ENCODE data around the gene PHLDB2. TPM values are rescaled to one million over a fixed set of nuclear protein-coding genes. Genes with fewer than 3 reads are reported as not detected.

Gene PHLDB2
- total RNA-seq, 1 experiment from 2014 or later = 60.5 TPM

- no peaks in the 10 kb centered on the region for H3K9me3 ChIP-seq
- no peak overlapping the region for H3K4me3 ChIP-seq (ENCODE audit: low read depth, low read length)
- 0 out of 2 replicates have a peak, but pooled peaks cover 4% of the 10 kb centered on the region for H3K4me1 ChIP-seq
- H3K27ac Mint-ChIP-seq (ENCODE audit: unreplicated experiment) = no peak overlapping the region
- ChIA-PET CTCF (no interaction called here), POLR2A (no interaction called here)
- intact Hi-C loops (cut with micrococcal nuclease; ENCODE audit: unreplicated experiment) = no loop called here
- peaks cover 26% of the 10 kb centered on the region for H3K4me1 Mint-ChIP-seq (ENCODE audit: low read depth, unreplicated experiment)
- no TSS peak for BruUV-seq (replicated peaks)
- TF ChIP-seq, protein P1, sequence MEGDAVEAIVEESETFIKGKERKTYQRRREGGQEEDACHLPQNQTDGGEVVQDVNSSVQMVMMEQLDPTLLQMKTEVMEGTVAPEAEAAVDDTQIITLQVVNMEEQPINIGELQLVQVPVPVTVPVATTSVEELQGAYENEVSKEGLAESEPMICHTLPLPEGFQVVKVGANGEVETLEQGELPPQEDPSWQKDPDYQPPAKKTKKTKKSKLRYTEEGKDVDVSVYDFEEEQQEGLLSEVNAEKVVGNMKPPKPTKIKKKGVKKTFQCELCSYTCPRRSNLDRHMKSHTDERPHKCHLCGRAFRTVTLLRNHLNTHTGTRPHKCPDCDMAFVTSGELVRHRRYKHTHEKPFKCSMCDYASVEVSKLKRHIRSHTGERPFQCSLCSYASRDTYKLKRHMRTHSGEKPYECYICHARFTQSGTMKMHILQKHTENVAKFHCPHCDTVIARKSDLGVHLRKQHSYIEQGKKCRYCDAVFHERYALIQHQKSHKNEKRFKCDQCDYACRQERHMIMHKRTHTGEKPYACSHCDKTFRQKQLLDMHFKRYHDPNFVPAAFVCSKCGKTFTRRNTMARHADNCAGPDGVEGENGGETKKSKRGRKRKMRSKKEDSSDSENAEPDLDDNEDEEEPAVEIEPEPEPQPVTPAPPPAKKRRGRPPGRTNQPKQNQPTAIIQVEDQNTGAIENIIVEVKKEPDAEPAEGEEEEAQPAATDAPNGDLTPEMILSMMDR (IDR thresholded peaks at IDR 0.05; ENCODE audit: insufficient read depth in 1 of 2, low read depth in 1 of 2, low read length in 1 of 2, severe bottlenecking in 1 of 2, unreplicated experiment in 1 of 2) = no peak
- no peak overlapping the region for H3K4me3 Mint-ChIP-seq (ENCODE audit: unreplicated experiment)
- no peak for DNase-seq
- peaks cover 15% of the 10 kb centered on the region for H3K36me3 Mint-ChIP-seq (ENCODE audit: insufficient read depth, unreplicated experiment)
- H3K27me3 Mint-ChIP-seq (ENCODE audit: insufficient read depth, unreplicated experiment) = no peaks in the 10 kb centered on the region
- no peaks in the 10 kb centered on the region for H3K27me3 ChIP-seq (replicated peaks; ENCODE audit: control insufficient read depth, insufficient read depth, low read length)
- H3K36me3 ChIP-seq (ENCODE audit: control insufficient read depth, insufficient read depth, low read length) = no peaks in the 10 kb centered on the region; the same call in 1 of the 2 replicates
- H3K9me3 Mint-ChIP-seq (ENCODE audit: unreplicated experiment) = no peaks in the 10 kb centered on the region
These were observed 10.3 kb upstream of the PHLDB2 start for GRCh38 chr3:111848778-111849177.

DNA sequence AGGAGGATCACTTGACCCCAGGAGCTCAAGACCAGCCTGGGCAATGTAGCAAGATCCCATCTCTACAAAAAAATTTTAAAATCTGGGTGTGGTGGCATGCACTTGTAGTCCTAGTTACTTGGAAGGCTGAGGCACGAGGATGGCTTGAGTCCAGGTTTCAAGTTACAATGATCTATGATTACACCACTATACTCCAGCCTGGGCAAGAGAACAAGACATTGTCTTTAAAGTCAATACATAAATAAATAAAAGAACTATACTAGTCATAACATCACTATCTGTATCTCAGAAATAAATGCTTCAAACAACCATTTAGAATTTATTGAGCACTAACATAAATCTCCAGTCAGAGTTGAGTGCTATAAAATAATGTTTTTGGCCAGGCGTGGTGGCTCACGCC is 8.5 kb upstream of the PHLDB2 start:
- Mint-ChIP-seq H3K4me3 (ENCODE audit: unreplicated experiment) (no peak overlapping the region), H3K4me1 (ENCODE audit: low read depth, unreplicated experiment) (peaks cover 29% of the 10 kb centered on the region), H3K9me3 (ENCODE audit: unreplicated experiment) (no peaks in the 10 kb centered on the region), H3K36me3 (ENCODE audit: insufficient read depth, unreplicated experiment) (peaks cover 25% of the 10 kb centered on the region), H3K27ac (ENCODE audit: unreplicated experiment) (no peak overlapping the region), H3K27me3 (ENCODE audit: insufficient read depth, unreplicated experiment) (no peaks in the 10 kb centered on the region)
- no peaks in the 10 kb centered on the region for H3K9me3 ChIP-seq
- no peaks in the 10 kb centered on the region for H3K27me3 ChIP-seq (replicated peaks; ENCODE audit: control insufficient read depth, insufficient read depth, low read length)
- BruUV-seq (replicated peaks) = no TSS peak
- CTCF ChIA-PET = interaction anchor here (0.7 kb wide), 1 partner anchor 11 kb away, joined by 9 read pairs; no protein-coding TSS in a partner anchor
- intact Hi-C loops (cut with micrococcal nuclease; ENCODE audit: unreplicated experiment) = no loop called here
- no peak overlapping the region for H3K4me3 ChIP-seq (ENCODE audit: low read depth, low read length)
- no peaks in the 10 kb centered on the region; the same call in 1 of the 2 replicates for H3K36me3 ChIP-seq (ENCODE audit: control insufficient read depth, insufficient read depth, low read length)
- TF ChIP-seq, protein P1 (IDR thresholded peaks at IDR 0.05; ENCODE audit: insufficient read depth in 1 of 2, low read depth in 1 of 2, low read length in 1 of 2, severe bottlenecking in 1 of 2, unreplicated experiment in 1 of 2) = no peak
- POLR2A ChIA-PET = no interaction called here
- H3K4me1 ChIP-seq = 0 out of 2 replicates have a peak, but pooled peaks cover 4% of the 10 kb centered on the region
- no peak for DNase-seq

DNA sequence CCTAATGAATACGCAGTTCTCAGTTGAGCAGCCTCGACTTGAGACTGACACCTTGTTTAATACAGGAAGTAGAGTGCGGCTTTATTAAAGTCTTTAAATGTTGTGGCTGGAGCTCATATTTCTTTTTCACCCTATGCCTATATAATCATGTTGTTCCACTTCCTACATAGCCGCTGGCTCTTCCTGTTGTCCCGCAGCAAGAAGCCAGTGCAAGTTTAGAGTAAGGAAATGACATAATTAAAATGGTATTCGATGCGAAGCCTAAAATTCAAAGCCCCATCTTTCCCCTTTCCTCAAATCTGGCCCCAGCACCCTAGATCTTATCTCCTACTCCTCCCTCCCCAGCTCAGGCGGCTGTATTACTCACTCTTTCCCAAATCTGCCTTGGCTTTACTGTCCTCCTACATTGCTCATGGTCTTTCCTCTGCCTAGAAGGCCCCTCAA is 7.5 kb upstream of the PHLDB2 start:
- no peak for DNase-seq
- Histone ChIP-seq H3K4me3 (ENCODE audit: low read depth, low read length) (no peak overlapping the region), H3K27me3 (replicated peaks; ENCODE audit: control insufficient read depth, insufficient read depth, low read length) (no peaks in the 10 kb centered on the region), H3K4me1 (0 out of 2 replicates have a peak, but pooled peaks cover 4% of the 10 kb centered on the region), H3K36me3 (ENCODE audit: control insufficient read depth, insufficient read depth, low read length) (no peaks in the 10 kb centered on the region), H3K9me3 (no peaks in the 10 kb centered on the region)
- ChIA-PET CTCF (interaction anchor here (1.0 kb wide), 1 partner anchor 9 kb away, joined by 3 read pairs; no protein-coding TSS in a partner anchor), POLR2A (interaction anchor here (0.7 kb wide), 1 partner anchor 127 kb away, joined by 10 read pairs; no protein-coding TSS in a partner anchor)
- H3K27me3 Mint-ChIP-seq (ENCODE audit: insufficient read depth, unreplicated experiment) = no peaks in the 10 kb centered on the region
- TF ChIP-seq, protein P1 (IDR thresholded peaks at IDR 0.05; ENCODE audit: insufficient read depth in 1 of 2, low read depth in 1 of 2, low read length in 1 of 2, severe bottlenecking in 1 of 2, unreplicated experiment in 1 of 2) = no peak
- intact Hi-C loops (cut with micrococcal nuclease; ENCODE audit: unreplicated experiment) = no loop called here
- no peaks in the 10 kb centered on the region for H3K9me3 Mint-ChIP-seq (ENCODE audit: unreplicated experiment)
- H3K4me1 Mint-ChIP-seq (ENCODE audit: low read depth, unreplicated experiment) = peaks cover 29% of the 10 kb centered on the region
- no peak overlapping the region for H3K4me3 Mint-ChIP-seq (ENCODE audit: unreplicated experiment)
- BruUV-seq (replicated peaks) = no TSS peak
- H3K27ac Mint-ChIP-seq (ENCODE audit: unreplicated experiment) = peak overlapping the region; percentile 17
- peaks cover 23% of the 10 kb centered on the region for H3K36me3 Mint-ChIP-seq (ENCODE audit: insufficient read depth, unreplicated experiment)

All from Caco-2 (cell line).